GM12878 (cell line): ENCODE results near the gene CHD9. TPM values are rescaled to one million over a fixed set of nuclear protein-coding genes. Genes with fewer than 3 reads are reported as not detected.

ENCODE experiments used
- ATF2 ChIP-seq: IDR thresholded peaks from 2 replicates; pipeline ENCODE4 v1.6.1; 2012; ENCODE audit warnings: low read length, inconsistent platforms
- BHLHE40 ChIP-seq, 2 experiments: fragments of 450-650 bp in 1 of 2; IDR thresholded peaks; 2 replicates each; pipeline ENCODE4 v1.6.1; 2011 to 2017; ENCODE audit warnings: low read depth in 2 of 2, borderline replicate concordance in 1 of 2, improper control_type of control experiment in 1 of 2, low read length in 1 of 2, mild to moderate bottlenecking in 1 of 2
- CBX5 ChIP-seq: sonication (generic); IDR thresholded peaks from 2 replicates; pipeline ENCODE4 v1.6.1; 2016; ENCODE audit warnings: low read depth, moderate library complexity, mild to moderate bottlenecking, inconsistent platforms
- EZH2 ChIP-seq: IDR thresholded peaks from 2 replicates; pipeline ENCODE4 v1.6.1; 2012; ENCODE audit warnings: low read depth, mild to moderate bottlenecking, control low read depth, inconsistent platforms, low read length, borderline replicate concordance; ENCODE audit not compliant: control insufficient read depth
- FOXK2 ChIP-seq: fragments of 450-650 bp; IDR thresholded peaks from 2 replicates; pipeline ENCODE4 v1.6.1; 2017; ENCODE audit warnings: mild to moderate bottlenecking, moderate library complexity
- HDAC2 ChIP-seq: fragments of 200-600 bp; sonication (generic); IDR thresholded peaks from 2 replicates; pipeline ENCODE4 v1.6.1; 2017
- IKZF2 ChIP-seq, 2 experiments: fragments of 450-650 bp; IDR thresholded peaks; 2 replicates each; pipeline ENCODE4 v1.6.1; 2017; ENCODE audit warnings: mild to moderate bottlenecking in 2 of 2, moderate library complexity in 2 of 2
- MEF2B ChIP-seq: fragments of 450-650 bp; IDR thresholded peaks from 2 replicates; pipeline ENCODE4 v1.6.1; 2018; ENCODE audit warnings: mild to moderate bottlenecking, moderate library complexity; ENCODE audit not compliant: partially characterized antibody, poor library complexity, severe bottlenecking
- NBN ChIP-seq: fragments of 450-650 bp; IDR thresholded peaks from 2 replicates; pipeline ENCODE4 v1.6.1; 2016
- NR2F1 ChIP-seq: fragments of 450-650 bp; conservative IDR thresholded peaks from 2 replicates; pipeline ENCODE4 v1.6.1; 2017; ENCODE audit warnings: mild to moderate bottlenecking
- NRF1 ChIP-seq: conservative IDR thresholded peaks from 2 replicates; pipeline ENCODE4 v1.6.1; 2011; ENCODE audit warnings: mild to moderate bottlenecking, low read depth, low read length, improper control_type of control experiment
- POU2F2 ChIP-seq: IDR thresholded peaks from 3 replicates; pipeline ENCODE4 v1.6.1; 2011; ENCODE audit warnings: low read depth, mild to moderate bottlenecking, low read length, borderline replicate concordance
- RAD21 ChIP-seq: IDR thresholded peaks from 2 replicates; pipeline ENCODE4 v1.6.1; 2011; ENCODE audit warnings: mild to moderate bottlenecking, low read depth, low read length, moderate library complexity; ENCODE audit not compliant: insufficient read depth
- RB1 ChIP-seq: fragments of 450-650 bp; formaldehyde crosslinking; IDR thresholded peaks from 2 replicates; pipeline ENCODE4 v1.6.1; 2017; ENCODE audit warnings: mild to moderate bottlenecking, borderline replicate concordance
- RCOR1 ChIP-seq: conservative IDR thresholded peaks from 2 replicates; pipeline ENCODE4 v1.6.1; 2012; ENCODE audit warnings: low read depth, low read length, improper control_type of control experiment
- RELA ChIP-seq: fragments of 450-650 bp; IDR thresholded peaks from 2 replicates; pipeline ENCODE4 v1.8.0; 2014; ENCODE audit warnings: borderline replicate concordance; ENCODE audit not compliant: partially characterized antibody
- SPI1 ChIP-seq: IDR thresholded peaks from 2 replicates; pipeline ENCODE4 v1.6.1; 2011; ENCODE audit warnings: low read depth, mild to moderate bottlenecking, low read length, moderate library complexity, borderline replicate concordance; ENCODE audit not compliant: insufficient read depth
- STAT3 ChIP-seq: IDR thresholded peaks from 2 replicates; pipeline ENCODE4 v1.6.1; 2011; ENCODE audit warnings: low read depth, low read length, improper control_type of control experiment
- SUPT20H ChIP-seq: IDR thresholded peaks from 2 replicates; pipeline ENCODE4 v1.6.1; 2011; ENCODE audit warnings: low read depth, mild to moderate bottlenecking, low read length, moderate library complexity, borderline replicate concordance; ENCODE audit not compliant: control insufficient read depth
- ZBTB40 ChIP-seq: fragments of 450-650 bp; IDR thresholded peaks from 2 replicates; pipeline ENCODE4 v1.6.1; 2016; ENCODE audit warnings: mild to moderate bottlenecking, moderate library complexity, borderline replicate concordance
- polyA plus RNA-seq, 11 experiments: library from polyadenylated mRNA; depleted of rRNA in 4 of 11; unstranded in 6 of 11; stranded (reverse) in 5 of 11; fragments of >200 nt; fragmentation: Nextera tagmentation in 4 of 11; fragmentation: Illumina TruSeq in 1 of 11; extraction: Ambion mirVana in 4 of 11; extraction: Trizol in 1 of 11; gene quantifications; 1 replicate in 1 of 11; 2 replicates in 10 of 11; pipeline versions ENCODE4 v1.2.1 to v1.2.3, GENCODE V29; 2011 to 2016; ENCODE audit warnings: inconsistent platforms in 2 of 11, missing spikeins in 2 of 11, low read depth in 1 of 11
- total RNA-seq, 4 experiments: library from RNA; depleted of rRNA in 3 of 4; stranded (reverse); fragments of >200 nt in 3 of 4; fragmentation: Illumina TruSeq in 1 of 4; extraction: Trizol in 1 of 4; gene quantifications; 2 replicates each; pipeline versions ENCODE4 v1.2.1 to v1.2.3, GENCODE V29; 2013 to 2021
- TF ChIP-seq, protein P1 (sequence below): fragments of 450-650 bp; conservative IDR thresholded peaks from 2 replicates; pipeline ENCODE4 v1.6.1; 2017; ENCODE audit warnings: mild to moderate bottlenecking, moderate library complexity

Gene CHD9
- total and polyA plus RNA-seq, 10 of the 15 experiments (the other 5 are each of a cell fraction or from before 2014, with no cell fraction given) = 29.2 to 95.7 (median 54.3) TPM

GRCh38 chr16:53061701-53062159, 6.9 kb downstream of the CHD9 start (continued):
- TF ChIP-seq HDAC2 (no peak), NBN (peak; percentile 96), STAT3 (peak; percentile 86; the same call in 1 of the 2 replicates), POU2F2 (peak; percentile 91), RB1 (no peak), IKZF2 (IDR thresholded peaks at IDR 0.05) (peak; percentile 100), MEF2B (peak; percentile 97), CBX5 (peak; percentile 91), NR2F1 (peak; percentile 99), NRF1 (no peak), RAD21 (peak; percentile 16; the same call in 1 of the 2 replicates), RELA (peak; percentile 95), SPI1 (peak; percentile 93), ATF2 (peak; percentile 80), BHLHE40 (IDR thresholded peaks at IDR 0.05; ENCODE audit: borderline replicate concordance in 1 of 2, low read depth in 2 of 2, low read length in 1 of 2) (peak; percentile 90 to 92), FOXK2 (no peak), ZBTB40 (no peak), RCOR1 (peak; percentile 96), EZH2 (no peak), SUPT20H (no peak)
- TF ChIP-seq, protein P1, sequence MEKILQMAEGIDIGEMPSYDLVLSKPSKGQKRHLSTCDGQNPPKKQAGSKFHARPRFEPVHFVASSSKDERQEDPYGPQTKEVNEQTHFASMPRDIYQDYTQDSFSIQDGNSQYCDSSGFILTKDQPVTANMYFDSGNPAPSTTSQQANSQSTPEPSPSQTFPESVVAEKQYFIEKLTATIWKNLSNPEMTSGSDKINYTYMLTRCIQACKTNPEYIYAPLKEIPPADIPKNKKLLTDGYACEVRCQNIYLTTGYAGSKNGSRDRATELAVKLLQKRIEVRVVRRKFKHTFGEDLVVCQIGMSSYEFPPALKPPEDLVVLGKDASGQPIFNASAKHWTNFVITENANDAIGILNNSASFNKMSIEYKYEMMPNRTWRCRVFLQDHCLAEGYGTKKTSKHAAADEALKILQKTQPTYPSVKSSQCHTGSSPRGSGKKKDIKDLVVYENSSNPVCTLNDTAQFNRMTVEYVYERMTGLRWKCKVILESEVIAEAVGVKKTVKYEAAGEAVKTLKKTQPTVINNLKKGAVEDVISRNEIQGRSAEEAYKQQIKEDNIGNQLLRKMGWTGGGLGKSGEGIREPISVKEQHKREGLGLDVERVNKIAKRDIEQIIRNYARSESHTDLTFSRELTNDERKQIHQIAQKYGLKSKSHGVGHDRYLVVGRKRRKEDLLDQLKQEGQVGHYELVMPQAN = 0 out of 2 replicates have a peak, but pooled peaks have one; percentile 41
